NCI-H748 (cell line): Measurements from ENCODE around the gene CD6.
A peak's percentile ranks its signal among the peaks of the same experiment; 100 is the strongest.

ENCODE experiments used
- DNase-seq: peaks from one replicate; lab custom pipeline; 2025; ENCODE audit not compliant: unreplicated experiment; lab: John Stamatoyannopoulos, UW

Gene CD6

GRCh38 chr11:61007956-61008896 lies 36.7 kb downstream of the CD6 start:
- no peak for DNase-seq

GRCh38 chr11:61008971-61009370 lies 37.5 kb downstream of the CD6 start:
- no peak for DNase-seq

DNA sequence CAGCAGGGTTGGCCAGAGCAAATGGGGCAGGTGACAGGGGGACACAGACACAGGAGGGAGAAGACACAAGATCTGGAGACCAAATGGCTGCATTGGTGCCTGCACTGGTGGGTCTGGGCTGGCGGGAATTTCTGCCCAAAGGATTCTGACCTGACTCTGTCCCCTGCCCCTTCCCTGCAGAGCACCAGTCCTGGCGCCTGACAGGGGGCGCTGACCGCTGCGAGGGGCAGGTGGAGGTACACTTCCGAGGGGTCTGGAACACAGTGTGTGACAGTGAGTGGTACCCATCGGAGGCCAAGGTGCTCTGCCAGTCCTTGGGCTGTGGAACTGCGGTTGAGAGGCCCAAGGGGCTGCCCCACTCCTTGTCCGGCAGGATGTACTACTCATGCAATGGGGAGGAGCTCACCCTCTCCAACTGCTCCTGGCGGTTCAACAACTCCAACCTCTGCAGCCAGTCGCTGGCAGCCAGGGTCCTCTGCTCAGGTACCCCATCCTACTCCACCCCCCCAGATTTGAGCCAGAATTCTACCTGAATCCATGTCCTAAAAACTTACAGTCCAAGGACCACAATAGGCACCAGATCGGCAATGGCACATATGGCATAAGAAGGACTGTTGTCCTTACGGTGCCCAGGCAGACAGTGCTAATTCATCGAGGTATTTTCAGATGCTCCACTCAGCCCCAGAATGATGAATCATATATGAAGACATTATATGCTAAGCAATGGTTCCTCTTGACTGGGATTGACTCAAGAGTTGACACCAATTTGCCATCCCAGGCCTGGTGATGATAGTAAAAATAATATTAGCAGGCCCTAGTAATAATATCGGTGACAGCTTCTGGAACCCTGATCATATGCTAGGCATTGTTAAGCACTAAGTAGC lies 38.2 kb downstream of the CD6 start:
- no peak for DNase-seq

- DNase-seq = no peak
Measured at GRCh38 chr11:61010466-61011228, 39.2 kb downstream of the CD6 start.

DNA sequence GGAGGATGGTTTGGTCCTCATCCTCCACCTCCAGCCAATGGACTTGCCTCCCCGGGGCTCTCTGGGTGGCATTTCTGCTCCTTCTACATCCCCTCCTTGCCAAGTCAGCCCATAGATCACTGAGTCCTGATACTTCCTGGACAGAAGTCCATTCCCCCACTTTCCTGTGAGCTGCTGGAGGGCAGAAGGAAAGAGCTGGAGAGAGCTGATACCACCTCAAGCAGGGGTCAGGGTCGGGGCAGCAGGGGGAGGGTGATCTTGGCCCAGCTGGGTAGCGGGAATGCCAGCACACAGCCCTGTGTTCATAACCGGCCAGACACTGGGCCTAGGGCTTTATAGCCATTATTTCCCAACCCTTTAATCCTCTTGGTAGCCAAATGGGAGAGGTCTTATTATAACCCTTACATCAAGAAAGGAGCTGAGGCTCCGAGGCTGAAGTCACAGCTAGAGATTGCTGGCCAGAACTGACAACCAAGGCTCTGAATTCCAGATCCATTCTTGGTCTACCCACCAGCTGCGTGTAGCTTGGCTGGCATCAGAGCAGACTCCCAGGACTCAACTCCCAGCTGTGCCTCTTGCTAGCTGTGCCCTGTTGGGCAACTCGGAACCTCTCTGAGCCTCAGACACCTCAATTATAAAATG lies 39.9 kb downstream of the CD6 start:
- no peak for DNase-seq

- DNase-seq = no peak
Measured at GRCh38 chr11:61011950-61012736, 40.7 kb downstream of the CD6 start.

- DNase-seq = no peak
Measured at GRCh38 chr11:61012737-61013215, 41.3 kb downstream of the CD6 start.

DNA sequence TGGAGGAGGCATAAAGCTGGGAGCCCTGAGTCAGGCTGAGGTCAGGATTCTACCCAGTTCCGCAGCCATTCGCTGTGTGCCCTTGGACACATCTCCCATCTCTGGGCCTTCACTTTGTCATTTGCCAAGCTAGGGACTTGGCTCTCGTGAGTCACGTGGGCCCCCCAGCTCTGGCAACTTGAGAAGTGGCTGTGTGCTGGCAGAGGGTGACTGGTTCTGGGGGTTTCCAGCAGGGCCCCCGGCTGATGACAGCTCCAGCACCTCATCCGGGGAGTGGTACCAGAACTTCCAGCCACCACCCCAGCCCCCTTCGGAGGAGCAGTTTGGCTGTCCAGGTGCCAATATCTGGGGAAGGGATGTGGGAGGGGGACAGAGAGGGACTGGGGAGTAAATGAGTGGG lies 46.6 kb downstream of the CD6 start:
- DNase-seq = no peak

DNA sequence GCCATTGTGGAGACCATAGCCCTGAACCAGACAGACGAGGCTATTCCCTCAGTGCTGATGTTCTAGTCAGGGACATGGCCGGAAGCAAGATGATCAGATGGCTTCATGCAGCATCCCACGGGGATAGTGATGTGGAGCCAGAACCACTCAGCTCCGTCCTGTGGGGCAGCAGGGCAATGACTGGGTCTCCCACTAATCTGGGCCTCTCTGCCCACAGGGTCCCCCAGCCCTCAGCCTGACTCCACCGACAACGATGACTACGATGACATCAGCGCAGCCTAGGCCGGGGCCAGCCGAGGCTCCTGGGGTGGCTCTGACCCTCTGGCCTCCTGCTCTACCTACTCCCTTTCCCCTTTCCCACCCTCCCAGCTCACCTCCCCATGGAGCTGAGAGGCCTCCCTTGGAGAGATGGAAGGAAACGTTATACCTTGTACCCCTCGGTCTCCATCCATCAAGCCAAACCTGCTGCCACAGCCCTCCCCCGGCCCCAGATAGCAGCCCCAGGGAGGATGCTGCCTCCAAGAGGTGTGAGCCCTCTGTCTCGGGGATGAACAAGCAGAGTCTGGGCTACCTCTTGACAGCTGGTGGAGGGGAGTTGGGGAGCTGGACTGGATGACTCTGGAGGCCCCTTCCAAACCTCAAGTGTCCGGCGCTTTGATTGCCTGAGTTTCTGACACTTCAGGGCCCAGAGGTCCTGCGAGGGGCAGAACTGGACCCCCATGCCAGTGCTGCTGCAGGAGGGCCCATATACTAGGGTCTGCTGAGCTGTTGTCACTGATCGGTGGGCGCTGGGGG lies 47.8 kb downstream of the CD6 start:
- DNase-seq = no peak

GRCh38 chr11:61019832-61020405 lies 48.4 kb downstream of the CD6 start:
- DNase-seq = no peak

- no peak for DNase-seq
Measured at GRCh38 chr11:61020551-61021235, 49.2 kb downstream of the CD6 start.

DNA sequence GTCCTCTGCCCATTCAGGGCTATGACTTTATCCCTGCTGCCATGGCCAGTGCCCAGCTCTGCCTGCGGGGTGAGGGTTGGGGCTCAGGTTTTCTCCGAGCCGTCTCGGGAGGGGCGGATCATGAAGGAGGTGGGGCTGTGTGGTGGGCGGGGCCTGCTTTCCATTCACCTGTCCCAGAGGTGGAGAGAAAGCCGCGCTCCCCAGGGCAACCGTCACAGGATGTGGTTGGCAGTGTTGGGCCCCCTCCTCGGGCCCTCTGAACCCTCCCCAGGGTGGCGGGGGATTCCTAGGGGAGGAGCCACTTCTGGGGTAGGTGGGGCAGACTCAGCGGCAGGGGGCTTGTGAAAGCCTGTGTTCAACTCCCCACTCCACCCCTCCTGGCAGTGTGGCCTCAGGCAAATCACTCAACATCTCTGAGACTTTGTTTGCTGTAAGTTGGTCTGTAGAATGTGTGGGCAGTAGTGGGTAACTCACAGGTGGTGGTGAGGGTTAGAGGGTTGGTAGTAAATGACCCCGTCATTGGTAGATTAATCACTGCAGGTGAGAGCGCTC lies 50.3 kb downstream of the CD6 start:
- peak; percentile 37 for DNase-seq

DNA sequence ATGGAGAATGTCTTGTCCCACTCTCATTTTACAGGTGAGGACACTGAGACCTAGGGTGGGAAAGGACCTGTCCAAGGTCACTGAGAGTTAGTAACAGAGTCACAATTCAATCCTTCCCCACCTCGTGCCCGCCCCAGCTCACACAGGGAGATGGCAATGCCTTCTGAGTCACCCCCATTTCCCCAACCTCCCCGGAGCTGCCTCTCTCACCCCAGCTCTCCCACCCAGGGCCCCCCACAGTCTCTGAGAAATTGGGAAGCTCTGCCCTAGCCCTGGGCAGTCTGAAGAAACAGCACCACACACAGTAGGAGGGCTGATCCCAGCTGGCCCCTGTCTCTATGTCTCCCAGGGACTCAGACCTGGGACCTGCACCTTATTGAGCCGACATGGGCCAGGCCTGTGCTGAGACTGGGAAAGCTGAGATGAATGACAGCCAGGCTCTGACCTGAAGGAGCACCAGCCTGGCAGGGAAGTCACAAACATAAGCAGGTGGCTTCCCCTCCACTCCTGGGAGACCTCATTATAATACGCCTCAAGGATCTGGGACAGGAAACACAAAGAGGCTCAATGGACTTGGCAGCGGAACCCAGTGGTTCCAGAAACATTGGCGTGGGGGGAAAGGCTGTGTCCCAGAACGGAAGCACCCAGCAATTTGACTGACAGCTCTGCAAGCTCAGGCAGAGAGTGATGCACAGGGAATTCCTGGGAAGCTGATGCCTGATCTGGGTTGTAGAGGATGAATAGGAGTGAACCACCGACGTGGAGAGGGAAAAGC lies 51.0 kb downstream of the CD6 start:
- DNase-seq = no peak

GRCh38 chr11:61023086-61023965 lies 51.8 kb downstream of the CD6 start:
- peak; percentile 45 for DNase-seq

- DNase-seq = no peak
Measured at GRCh38 chr11:61023966-61024295, 52.5 kb downstream of the CD6 start.
